GM13977 (cell line): ENCODE results near the gene CLDN18.

Experiments
- DNase-seq: peaks from one replicate; pipeline ENCODE4 v3.0.0; 2012; ENCODE audit warnings: low spot score
- CTCF ChIP-seq: IDR thresholded peaks from 2 replicates; pipeline ENCODE4 v1.5.1; 2012; ENCODE audit warnings: mild to moderate bottlenecking, control low read depth; ENCODE audit not compliant: insufficient read depth; ENCODE audit errors: extremely low read depth, missing control alignments
- in situ Hi-C: fragments of 300-500 bp; cut with MboI; formaldehyde crosslinking; loops from one replicate; pipeline ENCODE4 v1.12.0; 2022; ENCODE audit warnings: low sequenced_read_pairs, low pct_unique_long_range_greater_than_20kb, mixed read lengths, inconsistent platforms; ENCODE audit not compliant: unreplicated experiment

CLDN18 gene

DNA sequence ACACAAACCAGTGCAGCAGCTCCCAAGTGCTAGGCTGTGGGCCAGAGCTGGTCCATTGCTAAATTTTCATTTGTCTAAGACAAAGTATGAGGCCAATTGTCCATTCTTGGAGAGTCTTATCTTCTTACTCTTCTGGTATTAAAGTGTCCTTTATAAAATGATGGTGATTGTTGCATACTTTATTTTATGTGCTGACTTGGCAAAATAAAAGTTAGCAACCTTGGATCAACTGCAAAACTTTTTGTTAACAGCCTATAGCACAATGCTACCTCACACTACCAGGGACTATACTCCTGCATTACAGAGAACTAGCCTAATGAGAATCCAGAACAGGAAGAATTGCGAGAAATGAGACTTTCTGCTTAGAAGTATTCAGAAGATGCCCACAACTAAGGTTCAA is 44.1 kb downstream of the CLDN18 start:
- in situ Hi-C loops = loop anchor here (25.0 kb wide), 1 partner anchor 858 kb away; no protein-coding TSS in a partner anchor
- TF ChIP-seq CTCF = no peak
- DNase-seq = no peak

- no peak for TF ChIP-seq CTCF
- in situ Hi-C loops = loop anchor here (25.0 kb wide), 1 partner anchor 855 kb away; no protein-coding TSS in a partner anchor
- DNase-seq = no peak
These were observed 47.4 kb downstream of the CLDN18 start for GRCh38 chr3:138057384-138057783.

DNA sequence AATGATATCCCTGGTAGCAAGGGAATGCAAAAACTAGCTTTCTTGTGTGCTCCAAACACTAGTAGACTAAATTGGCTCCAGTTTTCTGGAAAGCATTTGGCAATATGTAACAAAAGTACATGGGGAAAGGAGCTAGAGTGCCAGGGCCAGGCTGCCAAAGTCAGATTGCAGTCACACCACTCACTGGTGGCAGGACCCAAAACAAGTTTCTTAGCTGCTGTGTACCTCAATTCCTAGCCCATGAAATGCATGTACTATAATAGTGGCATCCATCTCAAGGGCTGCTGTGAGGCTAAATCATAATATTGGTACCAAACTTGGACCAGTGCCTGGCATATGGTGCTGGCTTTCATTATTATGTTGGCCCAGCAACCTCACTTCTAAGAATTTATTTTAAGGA is 49.3 kb downstream of the CLDN18 start:
- no peak for DNase-seq
- TF ChIP-seq CTCF = no peak
- in situ Hi-C loops = loop anchor here (25.0 kb wide), 1 partner anchor 853 kb away; no protein-coding TSS in a partner anchor

DNA sequence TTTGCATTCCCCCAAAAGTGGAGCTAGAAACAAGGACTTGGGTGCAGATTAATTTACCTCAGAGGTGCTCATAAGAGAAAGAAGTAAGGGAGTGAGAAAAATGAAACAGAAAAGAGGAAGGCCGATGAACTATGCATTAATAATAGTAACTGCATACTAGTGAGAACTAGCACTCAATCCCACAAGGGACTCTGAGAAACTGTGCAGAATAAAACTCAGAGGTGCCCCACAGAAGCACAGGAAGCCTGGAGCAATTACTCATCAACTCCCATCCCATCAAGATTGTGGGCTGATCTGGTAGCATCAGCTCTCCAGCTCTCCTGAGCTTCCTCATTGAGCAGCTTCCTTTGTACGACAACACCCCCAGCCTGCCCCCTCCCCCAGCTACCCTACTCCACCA is 50.8 kb downstream of the CLDN18 start:
- no peak for DNase-seq
- TF ChIP-seq CTCF = no peak
- in situ Hi-C loops = loop anchor here (25.0 kb wide), 1 partner anchor 852 kb away; no protein-coding TSS in a partner anchor

- in situ Hi-C loops = loop anchor here (25.0 kb wide), 1 partner anchor 850 kb away; no protein-coding TSS in a partner anchor
- no peak for DNase-seq
- no peak for TF ChIP-seq CTCF
These were observed 52.1 kb downstream of the CLDN18 start for GRCh38 chr3:138062037-138062436.

GRCh38 chr3:138062626-138063025 is 52.7 kb downstream of the CLDN18 start:
- no peak for TF ChIP-seq CTCF
- in situ Hi-C loops = loop anchor here (25.0 kb wide), 1 partner anchor 850 kb away; no protein-coding TSS in a partner anchor
- no peak for DNase-seq
